NT2/D1 (cell line): ENCODE measurements around the gene C20orf202.
"Not testable (repeated sequence)": the region's sequence is repeated elsewhere in the genome, so short reads cannot be mapped to it uniquely, and the experiment has no call there.

ENCODE experiments used
- DNase-seq: peaks from one replicate; pipeline ENCODE4 v3.0.0-alpha.2; 2011; ENCODE audit warnings: low read depth, low spot score
- H3K27me3 ChIP-seq: 2 replicates; pipeline ENCODE4 v1.6.0; 2011; ENCODE audit warnings: mild to moderate bottlenecking; ENCODE audit not compliant: insufficient read length, insufficient read depth
- H3K36me3 ChIP-seq: 2 replicates; pipeline ENCODE4 v1.6.1; 2011; ENCODE audit warnings: mild to moderate bottlenecking, low read length, mixed read lengths; ENCODE audit not compliant: insufficient read depth, insufficient read length
- H3K4me1 ChIP-seq: 2 replicates; pipeline ENCODE4 v1.5.1; 2011; ENCODE audit not compliant: insufficient read depth, insufficient read length
- H3K4me3 ChIP-seq: 2 replicates; pipeline ENCODE4 v1.5.1; 2011; ENCODE audit warnings: low read depth; ENCODE audit not compliant: insufficient read length
- H3K9ac ChIP-seq: 2 replicates; pipeline ENCODE4 v1.6.0; 2011; ENCODE audit warnings: low read depth; ENCODE audit not compliant: insufficient read length
- H3K9me3 ChIP-seq: 2 replicates; pipeline ENCODE4 v1.5.1; 2011; ENCODE audit warnings: mild to moderate bottlenecking, low read length; ENCODE audit not compliant: insufficient read depth
- SUZ12 ChIP-seq: IDR thresholded peaks from 2 replicates; pipeline ENCODE4 v1.6.1; 2011; ENCODE audit not compliant: insufficient read length, insufficient read depth; ENCODE audit errors: extremely low read depth
- YY1 ChIP-seq: IDR thresholded peaks from 2 replicates; pipeline ENCODE4 v1.6.1; 2011; ENCODE audit not compliant: insufficient read length, insufficient read depth
- ZNF274 ChIP-seq: IDR thresholded peaks from 2 replicates; pipeline ENCODE4 v1.6.1; 2011; ENCODE audit warnings: mild to moderate bottlenecking, low read depth, low read length

The C20orf202 gene

GRCh38 chr20:1209447-1210387, 6.5 kb downstream of the C20orf202 start:
- no peak for DNase-seq

DNA sequence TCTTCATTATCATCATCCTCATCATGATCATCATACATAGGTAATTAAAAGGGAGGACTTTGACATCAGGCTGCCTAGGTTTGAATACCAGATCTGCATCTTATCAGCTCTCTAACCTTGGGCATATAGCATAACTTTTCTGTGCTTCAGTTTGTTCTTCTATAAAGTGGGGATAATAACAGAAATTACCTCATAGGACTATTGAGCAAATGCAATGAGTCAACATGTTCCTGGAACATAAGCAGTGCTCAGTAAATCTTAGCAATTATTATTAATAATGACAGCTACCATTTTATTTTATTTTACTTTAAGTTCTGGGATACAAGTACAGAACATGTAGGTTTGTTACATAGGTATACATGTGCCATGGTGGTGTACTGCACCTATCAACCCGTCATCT, 7.2 kb downstream of the C20orf202 start:
- Histone ChIP-seq H3K4me1 (no peaks in the 10 kb centered on the region), H3K4me3 (no peak overlapping the region), H3K27me3 (peaks cover 7% of the 10 kb centered on the region), H3K9ac (no peak overlapping the region), H3K36me3 (no peaks in the 10 kb centered on the region), H3K9me3 (no peaks in the 10 kb centered on the region)
- TF ChIP-seq ZNF274 (no peak), YY1 (no peak), SUZ12 (no peak)
- no peak for DNase-seq

More at GRCh38 chr20:1209447-1210387, 6.5 kb downstream of the C20orf202 start:
- H3K36me3 ChIP-seq = no peaks in the 10 kb centered on the region
- H3K4me3 ChIP-seq = no peak overlapping the region
- no peak for TF ChIP-seq YY1
- TF ChIP-seq SUZ12 = no peak
- TF ChIP-seq ZNF274 = no peak
- no peak overlapping the region for H3K9ac ChIP-seq
- H3K9me3 ChIP-seq = no peaks in the 10 kb centered on the region
- peaks cover 7% of the 10 kb centered on the region for H3K27me3 ChIP-seq
- no peaks in the 10 kb centered on the region for H3K4me1 ChIP-seq

- Histone ChIP-seq H3K36me3 (no peaks in the 10 kb centered on the region), H3K9ac (no peak overlapping the region), H3K4me1 (no peaks in the 10 kb centered on the region), H3K27me3 (peaks cover 7% of the 10 kb centered on the region), H3K9me3 (no peaks in the 10 kb centered on the region), H3K4me3 (no peak overlapping the region)
- no peak for TF ChIP-seq YY1
- no peak for TF ChIP-seq ZNF274
- DNase-seq = no peak
Observed at GRCh38 chr20:1212023-1212422, 8.8 kb downstream of the C20orf202 start.

DNA sequence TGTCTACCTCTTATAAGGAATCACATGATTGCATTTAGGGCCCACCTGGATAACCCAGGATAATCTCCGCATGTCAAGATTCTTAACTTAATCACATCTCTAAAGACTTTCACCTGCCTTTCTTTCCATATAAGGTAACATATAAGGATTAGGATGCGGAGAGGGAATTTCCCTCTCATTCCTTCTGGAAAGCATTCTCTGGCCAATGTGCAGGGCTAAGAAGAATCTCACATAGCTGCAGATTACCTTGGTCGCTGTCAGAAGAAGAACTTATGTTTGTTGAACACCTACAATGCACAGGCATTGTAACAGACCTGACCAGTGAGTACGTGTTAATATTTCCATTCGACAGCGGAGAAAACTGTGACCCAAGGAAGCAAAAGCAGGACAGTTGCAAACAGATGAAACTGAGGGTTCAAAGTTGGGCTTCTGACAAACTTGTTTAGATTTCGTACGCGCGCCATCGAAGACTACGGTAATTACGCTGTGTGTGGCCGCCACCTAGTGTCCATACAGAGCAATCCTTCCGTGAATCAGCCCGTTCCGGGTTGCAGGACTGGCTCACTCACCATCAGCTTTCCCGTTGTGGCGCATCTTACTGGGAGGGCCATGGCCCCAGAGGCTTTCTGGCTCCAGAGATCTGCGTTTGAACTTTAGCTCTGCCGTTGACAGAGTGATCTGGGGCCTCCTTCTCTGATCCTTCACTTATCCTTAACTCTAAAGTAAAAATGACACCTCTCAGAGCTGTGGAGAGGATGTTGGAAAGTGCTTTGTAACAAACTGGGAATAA, 9.5 kb downstream of the C20orf202 start:
- H3K4me3 ChIP-seq = no peak overlapping the region
- no peaks in the 10 kb centered on the region for H3K36me3 ChIP-seq
- peak; percentile 66 for DNase-seq
- H3K9ac ChIP-seq = no peak overlapping the region
- peaks cover 7% of the 10 kb centered on the region for H3K27me3 ChIP-seq
- no peak for TF ChIP-seq SUZ12
- no peak for TF ChIP-seq ZNF274
- TF ChIP-seq YY1 = no peak
- H3K4me1 ChIP-seq = no peaks in the 10 kb centered on the region
- H3K9me3 ChIP-seq = no peaks in the 10 kb centered on the region

DNA sequence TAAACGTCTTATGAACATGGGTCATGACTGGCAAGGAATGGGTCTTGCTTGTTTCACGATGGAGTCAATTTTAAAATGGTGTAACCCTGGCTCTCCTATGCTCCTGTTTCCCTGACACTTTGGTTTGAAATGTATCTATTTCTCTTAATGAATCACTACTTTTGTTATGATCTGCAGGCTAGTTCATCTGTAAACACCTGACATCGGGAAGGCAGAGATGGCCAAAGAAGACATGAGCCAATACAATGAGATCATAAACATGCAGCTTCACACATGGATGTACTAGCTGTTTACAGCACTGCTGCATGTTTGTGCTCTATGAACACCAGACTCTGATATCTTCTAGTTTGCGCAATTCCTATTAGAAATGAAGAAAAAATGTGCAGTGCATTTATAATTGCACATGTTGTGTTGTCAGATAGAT, 11.6 kb downstream of the C20orf202 start:
- no peaks in the 10 kb centered on the region for H3K9me3 ChIP-seq
- H3K36me3 ChIP-seq = no peaks in the 10 kb centered on the region
- no peak for DNase-seq
- no peak overlapping the region for H3K4me3 ChIP-seq
- no peaks in the 10 kb centered on the region for H3K4me1 ChIP-seq
- no peak overlapping the region for H3K9ac ChIP-seq
- TF ChIP-seq YY1 (no peak), SUZ12 (no peak), ZNF274 (no peak)
- peaks cover 7% of the 10 kb centered on the region for H3K27me3 ChIP-seq

DNA sequence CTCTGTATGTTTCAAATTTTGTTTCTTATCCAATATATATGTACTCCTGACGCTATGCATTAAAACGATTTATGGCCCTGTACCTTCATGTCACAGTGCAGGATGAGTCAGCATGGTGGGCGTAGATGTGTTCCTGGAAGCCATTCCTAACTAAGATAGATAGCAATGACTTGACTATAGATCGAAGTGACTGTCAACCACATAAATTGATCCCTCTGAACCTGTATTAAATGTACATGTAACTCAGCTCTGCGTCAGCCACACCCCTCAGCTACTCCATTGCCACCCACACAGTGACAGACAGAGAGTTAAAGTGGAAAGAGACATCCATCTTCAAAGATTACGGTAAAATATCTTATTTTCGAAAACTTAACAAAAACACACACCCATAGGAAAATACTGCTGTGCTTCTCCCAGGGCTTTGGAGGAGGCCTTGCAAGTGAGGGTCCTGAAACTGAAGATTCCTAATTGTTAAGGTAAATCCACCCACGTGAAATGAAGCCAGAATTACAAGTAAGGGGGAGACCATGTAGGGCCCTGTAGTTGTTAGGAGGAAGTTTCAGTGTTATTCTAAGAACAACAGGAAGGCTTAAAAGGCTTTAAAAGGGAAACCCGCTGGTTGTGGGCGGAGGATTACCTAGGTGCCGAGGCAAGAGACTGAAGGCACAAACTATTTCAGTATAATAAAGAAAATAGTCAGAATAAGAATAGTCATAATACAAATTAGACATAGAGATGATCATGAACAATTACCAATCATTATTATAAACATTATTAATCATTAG, 12.3 kb downstream of the C20orf202 start:
- H3K27me3 ChIP-seq = peaks cover 7% of the 10 kb centered on the region
- H3K4me3 ChIP-seq = no peak overlapping the region
- no peaks in the 10 kb centered on the region for H3K9me3 ChIP-seq
- TF ChIP-seq SUZ12 = no peak
- no peak for TF ChIP-seq YY1
- TF ChIP-seq ZNF274 = no peak
- H3K36me3 ChIP-seq = no peaks in the 10 kb centered on the region
- H3K9ac ChIP-seq = no peak overlapping the region
- no peaks in the 10 kb centered on the region for H3K4me1 ChIP-seq
- no peak for DNase-seq

- not testable (repeated sequence) for H3K27me3 ChIP-seq, H3K36me3 ChIP-seq, H3K9ac ChIP-seq, DNase-seq, H3K9me3 ChIP-seq, H3K4me1 ChIP-seq, H3K4me3 ChIP-seq
Observed at GRCh38 chr20:1216527-1217427, 13.5 kb downstream of the C20orf202 start.

DNA sequence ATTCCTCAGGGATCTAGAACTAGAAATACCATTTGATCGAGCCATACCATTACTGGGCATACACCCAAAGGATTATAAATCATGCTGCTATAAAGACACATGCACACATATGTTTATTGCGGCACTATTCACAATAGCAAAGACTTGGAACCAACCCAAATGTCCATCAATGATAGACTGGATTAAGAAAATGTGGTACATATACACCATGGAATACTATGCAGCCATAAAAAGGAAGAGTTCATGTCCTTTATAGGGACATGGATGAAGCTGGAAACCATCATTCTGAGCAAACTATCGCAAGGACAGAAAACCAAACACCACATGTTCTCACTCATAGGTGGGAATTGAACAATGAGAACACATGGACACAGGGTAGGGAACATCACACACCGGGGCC, 19.5 kb downstream of the C20orf202 start:
- not testable (repeated sequence) for H3K9me3 ChIP-seq, H3K36me3 ChIP-seq, H3K4me3 ChIP-seq, H3K9ac ChIP-seq, H3K4me1 ChIP-seq, DNase-seq
- peaks cover 21% of the 10 kb centered on the region for H3K27me3 ChIP-seq
